GM18507 (cell line): Measurements from ENCODE around the gene RPA3.
"Not testable (repeated sequence)": the region's sequence is repeated elsewhere in the genome, so short reads cannot be mapped to it uniquely, and the experiment has no call there.

Experiments used
- DNase-seq: peaks from one replicate; pipeline ENCODE4 v3.0.0; 2011; ENCODE audit warnings: low read depth; ENCODE audit not compliant: insufficient read length; ENCODE audit errors: extremely low spot score
- FAIRE-seq: peaks from 2 replicates; lab custom pipeline; 2011; peaks lifted over from hg19 to GRCh38; lab: Jason Lieb, UNC

RPA3 gene

GRCh38 chr7:7698930-7699329 lies 19.5 kb downstream of the RPA3 start:
- DNase-seq, result no peak
- no peak for FAIRE-seq

GRCh38 chr7:7696458-7697119 lies 21.8 kb downstream of the RPA3 start:
- FAIRE-seq (no peak), DNase-seq (no peak)

GRCh38 chr7:7695111-7695817 lies 23.1 kb downstream of the RPA3 start:
- DNase-seq (no peak), FAIRE-seq (no peak)

- DNase-seq (no peak), FAIRE-seq (no peak)
Measured at GRCh38 chr7:7694542-7694941, 23.9 kb downstream of the RPA3 start.

GRCh38 chr7:7693881-7694280 lies 24.5 kb downstream of the RPA3 start:
- DNase-seq, result no peak
- no peak for FAIRE-seq

GRCh38 chr7:7688956-7689355 lies 29.5 kb downstream of the RPA3 start:
- FAIRE-seq, result no peak
- no peak for DNase-seq

- DNase-seq (no peak), FAIRE-seq (no peak)
Measured at GRCh38 chr7:7688310-7688709, 30.1 kb downstream of the RPA3 start.

- no peak for DNase-seq
- FAIRE-seq, result no peak
Measured at GRCh38 chr7:7687800-7688199, 30.6 kb downstream of the RPA3 start.

- no peak for FAIRE-seq
- no peak for DNase-seq
Measured at GRCh38 chr7:7686811-7687508, 31.4 kb downstream of the RPA3 start.

- no peak for DNase-seq
- FAIRE-seq, result no peak
Measured at GRCh38 chr7:7682861-7683260, 35.5 kb downstream of the RPA3 start.

GRCh38 chr7:7681936-7682329 lies 36.5 kb downstream of the RPA3 start:
- DNase-seq (no peak), FAIRE-seq (no peak)

- DNase-seq, result no peak
- FAIRE-seq, result peak; percentile 87
Measured at GRCh38 chr7:7681191-7681935, 37.0 kb downstream of the RPA3 start.

- FAIRE-seq, DNase-seq: not testable (repeated sequence)
Measured at GRCh38 chr7:7679640-7680039, 38.8 kb downstream of the RPA3 start.

GRCh38 chr7:7675686-7676085 lies 42.7 kb downstream of the RPA3 start:
- FAIRE-seq, result no peak

GRCh38 chr7:7673240-7673550 lies 45.2 kb downstream of the RPA3 start:
- DNase-seq, result no peak
- FAIRE-seq, result no peak

More at GRCh38 chr7:7675686-7676085, 42.7 kb downstream of the RPA3 start:
- no peak for DNase-seq

GRCh38 chr7:7672545-7673239 lies 45.7 kb downstream of the RPA3 start:
- FAIRE-seq, result no peak

GRCh38 chr7:7671361-7671760 lies 47.0 kb downstream of the RPA3 start:
- DNase-seq (no peak), FAIRE-seq (no peak)

More at GRCh38 chr7:7672545-7673239, 45.7 kb downstream of the RPA3 start:
- no peak for DNase-seq

- FAIRE-seq (no peak), DNase-seq (no peak)
Measured at GRCh38 chr7:7670490-7670889, 47.9 kb downstream of the RPA3 start.

GRCh38 chr7:7668706-7669105 lies 49.7 kb downstream of the RPA3 start:
- FAIRE-seq, result no peak
- DNase-seq, result no peak

- DNase-seq, result no peak
- no peak for FAIRE-seq
Measured at GRCh38 chr7:7667187-7667586, 51.2 kb downstream of the RPA3 start.
